Hepatocyte (in vitro differentiated cells): ENCODE results near the gene XIRP2. TPM values are rescaled to one million over a fixed set of nuclear protein-coding genes. Genes with fewer than 3 reads are reported as not detected.

Source experiments
- DNase-seq: peaks from one replicate; pipeline ENCODE4 v3.0.0-alpha.2; 2016; ENCODE audit warnings: low spot score
- H2AFZ ChIP-seq: fragments of 200-600 bp; sonication (generic); 2 replicates; pipeline ENCODE4 v1.6.0; 2016; ENCODE audit warnings: antibody characterized with exemption, mild to moderate bottlenecking
- H3K27ac ChIP-seq: fragments of 200-600 bp; sonication (generic); 2 replicates; pipeline ENCODE4 v1.5.1; 2016; ENCODE audit warnings: mild to moderate bottlenecking
- H3K27me3 ChIP-seq: fragments of 200-600 bp; sonication (generic); 2 replicates; pipeline ENCODE4 v1.6.1; 2016
- H3K36me3 ChIP-seq: fragments of 200-600 bp; sonication (generic); replicated peaks from 2 replicates; pipeline ENCODE4 v1.5.1; 2016; ENCODE audit warnings: low read depth; ENCODE audit not compliant: insufficient read depth
- H3K4me1 ChIP-seq: fragments of 200-600 bp; sonication (generic); 2 replicates; pipeline ENCODE4 v1.5.1; 2016; ENCODE audit warnings: mild to moderate bottlenecking, moderate library complexity; ENCODE audit not compliant: insufficient read depth
- H3K4me2 ChIP-seq: fragments of 200-600 bp; sonication (generic); 2 replicates; pipeline ENCODE4 v1.6.0; 2016
- H3K4me3 ChIP-seq: fragments of 200-600 bp; sonication (generic); 2 replicates; pipeline ENCODE4 v1.5.1; 2016; ENCODE audit warnings: mild to moderate bottlenecking
- H3K79me2 ChIP-seq: fragments of 200-600 bp; sonication (generic); 2 replicates; pipeline ENCODE4 v1.6.0; 2017; ENCODE audit warnings: mild to moderate bottlenecking
- H3K9me2 ChIP-seq: fragments of 200-600 bp; sonication (generic); replicated peaks from 2 replicates; pipeline ENCODE4 v1.6.0; 2017; ENCODE audit warnings: mild to moderate bottlenecking; ENCODE audit not compliant: insufficient read depth
- H3K9me3 ChIP-seq: fragments of 200-600 bp; sonication (generic); 2 replicates; pipeline ENCODE4 v1.5.1; 2016; ENCODE audit warnings: low read depth, mild to moderate bottlenecking
- H4K20me1 ChIP-seq: fragments of 200-600 bp; sonication (generic); 2 replicates; pipeline ENCODE4 v1.6.0; 2016; ENCODE audit warnings: mild to moderate bottlenecking; ENCODE audit not compliant: insufficient read depth, poor library complexity, severe bottlenecking
- EZH2 ChIP-seq: fragments of 200-600 bp; sonication (generic); IDR thresholded peaks from 2 replicates; pipeline ENCODE4 v1.6.1; 2016; ENCODE audit warnings: antibody characterized with exemption, mild to moderate bottlenecking, borderline replicate concordance
- EZH2phosphoT487 ChIP-seq: fragments of 200-600 bp; sonication (generic); IDR thresholded peaks from one replicate; pipeline ENCODE4 v1.6.1; 2018; ENCODE audit warnings: antibody characterized with exemption, mild to moderate bottlenecking, low read depth, moderate library complexity; ENCODE audit not compliant: unreplicated experiment, severe bottlenecking
- WGBS: methylation state at CpG from one replicate; pipeline ENCODE4 v1.1.6; 2016; ENCODE audit warnings: low lambda C conversion rate; ENCODE audit errors: missing lambda C conversion rate; 5-methylcytosine and 5-hydroxymethylcytosine counted together
- polyA plus RNA-seq: library from polyadenylated mRNA; unstranded; fragments of >200 nt; fragmentation: Nextera tagmentation; extraction: Ambion mirVana; gene quantifications from 2 replicates; pipeline ENCODE4 v1.2.1, GENCODE V29; 2016
- total RNA-seq: library from RNA; depleted of rRNA; stranded (reverse); fragments of >200 nt; gene quantifications from 2 replicates; pipeline ENCODE4 v1.2.3, GENCODE V29; 2014
- TF ChIP-seq, protein P1 (sequence below): fragments of 200-600 bp; sonication (generic); IDR thresholded peaks from 2 replicates; pipeline ENCODE4 v1.5.1; 2016; ENCODE audit warnings: antibody characterized with exemption, mild to moderate bottlenecking; ENCODE audit not compliant: poor library complexity

XIRP2 gene
- total and polyA plus RNA-seq, 2 experiments from 2014 or later = not detected

DNA sequence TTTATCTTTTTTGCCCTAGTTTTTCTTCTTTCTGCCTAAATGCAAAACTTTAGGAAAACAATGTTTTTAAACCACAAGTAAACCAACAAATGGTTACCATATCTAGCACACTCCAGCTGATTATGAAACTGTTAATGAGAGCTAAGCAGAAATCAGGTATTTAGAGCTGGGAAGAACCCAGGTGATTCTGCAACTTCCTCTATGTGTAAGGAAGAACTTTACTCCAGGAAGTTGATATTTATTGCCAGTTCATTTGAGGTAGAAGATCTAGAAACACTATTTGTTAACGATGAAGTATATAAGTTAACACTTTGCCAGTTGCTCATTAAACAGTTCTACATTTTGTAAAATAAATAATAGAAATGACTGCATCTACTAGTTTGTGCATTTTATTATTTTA lies 409.7 kb downstream of the XIRP2 start:
- no peak overlapping the region for H3K4me2 ChIP-seq
- H2AFZ ChIP-seq = no peak overlapping the region
- no peaks in the 10 kb centered on the region for H3K9me3 ChIP-seq
- H3K9me2 ChIP-seq = no peaks in the 10 kb centered on the region
- WGBS = 87% methylated on average over 1 of the region's 1 CpG
- no peak overlapping the region for H3K4me3 ChIP-seq
- H3K4me1 ChIP-seq = peaks cover 8% of the 10 kb centered on the region
- H3K79me2 ChIP-seq = no peaks in the 10 kb centered on the region
- no peak for DNase-seq
- peaks cover 28% of the 10 kb centered on the region for H3K27me3 ChIP-seq
- no peaks in the 10 kb centered on the region for H3K36me3 ChIP-seq
- no peak overlapping the region for H3K27ac ChIP-seq
- TF ChIP-seq, protein P1, sequence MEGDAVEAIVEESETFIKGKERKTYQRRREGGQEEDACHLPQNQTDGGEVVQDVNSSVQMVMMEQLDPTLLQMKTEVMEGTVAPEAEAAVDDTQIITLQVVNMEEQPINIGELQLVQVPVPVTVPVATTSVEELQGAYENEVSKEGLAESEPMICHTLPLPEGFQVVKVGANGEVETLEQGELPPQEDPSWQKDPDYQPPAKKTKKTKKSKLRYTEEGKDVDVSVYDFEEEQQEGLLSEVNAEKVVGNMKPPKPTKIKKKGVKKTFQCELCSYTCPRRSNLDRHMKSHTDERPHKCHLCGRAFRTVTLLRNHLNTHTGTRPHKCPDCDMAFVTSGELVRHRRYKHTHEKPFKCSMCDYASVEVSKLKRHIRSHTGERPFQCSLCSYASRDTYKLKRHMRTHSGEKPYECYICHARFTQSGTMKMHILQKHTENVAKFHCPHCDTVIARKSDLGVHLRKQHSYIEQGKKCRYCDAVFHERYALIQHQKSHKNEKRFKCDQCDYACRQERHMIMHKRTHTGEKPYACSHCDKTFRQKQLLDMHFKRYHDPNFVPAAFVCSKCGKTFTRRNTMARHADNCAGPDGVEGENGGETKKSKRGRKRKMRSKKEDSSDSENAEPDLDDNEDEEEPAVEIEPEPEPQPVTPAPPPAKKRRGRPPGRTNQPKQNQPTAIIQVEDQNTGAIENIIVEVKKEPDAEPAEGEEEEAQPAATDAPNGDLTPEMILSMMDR = no peak
- TF ChIP-seq EZH2 (no peak), EZH2phosphoT487 (no peak)
- no peaks in the 10 kb centered on the region for H4K20me1 ChIP-seq
